Tibial nerve (tissue), 4 donors: ENCODE data around the gene UCP2. TPM values are rescaled to one million over a fixed set of nuclear protein-coding genes. Genes with fewer than 3 reads are reported as not detected.
"Not testable (repeated sequence)": the region's sequence is repeated elsewhere in the genome, so short reads cannot be mapped to it uniquely, and the experiment has no call there.

Experiments
- DNase-seq, 2 donors: peaks; one replicate each; pipeline ENCODE4 v3.0.0-alpha.2; 2019; ENCODE audit warnings: low spot score in 2 of 2
- H3K27ac ChIP-seq, 4 donors: fragments of 200-600 bp; sonication (generic) in 3 of 4; one replicate each; pipeline ENCODE4 v1.5.1; 2017 to 2019; ENCODE audit warnings: mild to moderate bottlenecking in 1 of 4
- H3K27me3 ChIP-seq, 2 donors: fragments of 200-600 bp; sonication (generic) in 1 of 2; one replicate each; pipeline versions ENCODE4 v1.5.1 to v1.6.0; 2017 to 2019
- H3K36me3 ChIP-seq, 3 donors: fragments of 200-600 bp; sonication (generic); one replicate each; pipeline ENCODE4 v1.5.1; 2018 to 2019
- H3K4me1 ChIP-seq, 4 donors: fragments of 200-600 bp; sonication (generic) in 3 of 4; one replicate each; pipeline ENCODE4 v1.5.1; 2017 to 2019
- H3K4me3 ChIP-seq, 4 donors: fragments of 200-600 bp; sonication (generic) in 3 of 4; one replicate each; pipeline ENCODE4 v1.5.1; 2017 to 2019; ENCODE audit warnings: mild to moderate bottlenecking in 1 of 4, moderate library complexity in 1 of 4
- H3K9me3 ChIP-seq, 4 donors: fragments of 200-600 bp; sonication (generic) in 3 of 4; one replicate each; pipeline ENCODE4 v1.5.1; 2017 to 2019
- CTCF ChIP-seq, 5 experiments: fragments of 200-600 bp in 3 of 5; fragments of 450-650 bp in 2 of 5; sonication (generic) in 3 of 5; IDR thresholded peaks; one replicate each; pipeline ENCODE4 v1.5.1; 2016 to 2019; ENCODE audit warnings: antibody characterized with exemption in 5 of 5, mild to moderate bottlenecking in 3 of 5, moderate library complexity in 2 of 5
- EP300 ChIP-seq, 2 donors: sonication (generic); formaldehyde crosslinking; IDR thresholded peaks; one replicate each; pipeline ENCODE4 v1.6.1; 2017; ENCODE audit warnings: antibody characterized with exemption in 2 of 2, mild to moderate bottlenecking in 1 of 2
- POLR2A ChIP-seq, 2 donors: fragments of 450-650 bp; IDR thresholded peaks; one replicate each; pipeline ENCODE4 v1.6.1; 2017; ENCODE audit warnings: antibody characterized with exemption in 2 of 2, mild to moderate bottlenecking in 2 of 2, moderate library complexity in 2 of 2
- WGBS, 2 donors: methylation state at CpG; one replicate each; pipeline ENCODE4 v1.1.5; 2018; 5-methylcytosine and 5-hydroxymethylcytosine counted together
- total RNA-seq, 4 donors: library from RNA; depleted of rRNA; stranded (reverse); fragments of >200 nt; gene quantifications; one replicate each; pipeline ENCODE4 v1.1.0, GENCODE V29; 2016

The UCP2 gene
- total RNA-seq, 4 donors from 2014 or later: 18.6 to 60.6 (median 53.0) TPM

DNA sequence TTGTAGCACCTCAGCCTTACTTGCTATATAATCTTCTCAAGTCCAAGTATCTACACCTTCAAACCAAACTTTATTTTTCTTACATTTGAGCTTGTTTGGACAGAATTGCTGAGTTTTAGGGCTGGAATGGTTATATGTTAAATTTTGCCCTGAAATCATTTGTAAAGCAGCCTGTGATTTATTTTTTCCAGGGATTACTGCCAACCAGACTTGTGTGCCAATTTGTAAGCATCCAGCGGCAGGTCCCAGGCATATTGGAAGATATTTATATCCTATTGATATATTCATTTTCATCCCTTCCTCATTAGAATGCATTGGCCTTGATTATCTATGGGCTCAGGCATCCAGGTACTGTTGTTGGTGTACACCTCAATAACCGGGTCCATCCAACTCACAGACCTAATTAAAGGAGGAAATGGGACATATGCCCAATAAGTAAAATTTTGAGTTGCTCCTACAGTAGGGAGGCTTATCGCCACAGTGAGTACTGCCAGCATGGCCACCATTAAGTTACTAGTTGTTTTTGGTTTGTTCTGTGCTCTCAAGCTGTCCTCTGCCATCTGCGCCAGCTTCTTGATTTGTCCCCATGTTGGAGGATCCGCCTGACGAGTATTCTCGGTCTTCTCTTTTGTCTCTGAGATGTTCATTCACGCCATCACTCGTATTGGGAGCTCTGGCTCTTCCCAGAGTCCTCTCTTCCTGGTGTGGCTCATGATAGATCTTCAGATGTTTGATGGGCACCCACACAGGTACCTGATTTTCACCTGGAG is 41.7 kb downstream of the UCP2 start:
- H3K9me3 ChIP-seq: no peaks in the 10 kb centered on the region
- H3K27ac ChIP-seq: no peak overlapping the region
- peaks cover 0 to 4% (median 0%) of the 10 kb centered on the region in 3 donors for H3K36me3 ChIP-seq
- no peak overlapping the region for H3K4me3 ChIP-seq
- DNase-seq: no peak
- TF ChIP-seq EP300 (IDR thresholded peaks at IDR 0.05): no peak
- TF ChIP-seq POLR2A (IDR thresholded peaks at IDR 0.05): no peak
- 93% methylated on average over 9 of the region's 9 CpGs for WGBS, 2 donors
- no peaks in the 10 kb centered on the region for H3K27me3 ChIP-seq
- peaks cover 0 to 14% (median 2%) of the 10 kb centered on the region in 4 donors for H3K4me1 ChIP-seq

GRCh38 chr11:73939096-73939495 is 43.5 kb downstream of the UCP2 start:
- Histone ChIP-seq H3K36me3 (peaks cover 0 to 4% (median 0%) of the 10 kb centered on the region in 3 donors), H3K4me3 (no peak overlapping the region), H3K9me3 (no peaks in the 10 kb centered on the region), H3K27me3 (no peaks in the 10 kb centered on the region), H3K4me1 (peaks cover 0 to 8% (median 2%) of the 10 kb centered on the region in 4 donors), H3K27ac (no peak overlapping the region)
- TF ChIP-seq CTCF (IDR thresholded peaks at IDR 0.05) (no peak), POLR2A (IDR thresholded peaks at IDR 0.05) (no peak), EP300 (IDR thresholded peaks at IDR 0.05) (no peak)
- 63 to 67% methylated on average over 4 of the region's 4 CpGs for WGBS, 2 donors
- DNase-seq: no peak

GRCh38 chr11:73936047-73936446 is 46.6 kb downstream of the UCP2 start:
- not testable (repeated sequence) for H3K27ac ChIP-seq, H3K9me3 ChIP-seq, H3K4me3 ChIP-seq, H3K4me1 ChIP-seq, H3K27me3 ChIP-seq, DNase-seq
- WGBS, 2 donors: 87% methylated on average over 3 to 5 of the region's 25 CpGs
- peaks cover 0 to 27% (median 0%) of the 10 kb centered on the region in 3 donors for H3K36me3 ChIP-seq

- Histone ChIP-seq H3K4me3 (no peak overlapping the region), H3K36me3 (peaks cover 0 to 54% (median 0%) of the 10 kb centered on the region in 3 donors), H3K27me3 (no peaks in the 10 kb centered on the region), H3K27ac (no peak overlapping the region), H3K9me3 (no peaks in the 10 kb centered on the region), H3K4me1 (no peaks in the 10 kb centered on the region)
- TF ChIP-seq EP300 (IDR thresholded peaks at IDR 0.05) (no peak), CTCF (IDR thresholded peaks at IDR 0.05) (no peak), POLR2A (IDR thresholded peaks at IDR 0.05) (no peak)
- no peak for DNase-seq
- WGBS, 2 donors: 90 to 91% methylated on average over 7 of the region's 7 CpGs
Observed at GRCh38 chr11:73932781-73933180, 49.9 kb downstream of the UCP2 start.

DNA sequence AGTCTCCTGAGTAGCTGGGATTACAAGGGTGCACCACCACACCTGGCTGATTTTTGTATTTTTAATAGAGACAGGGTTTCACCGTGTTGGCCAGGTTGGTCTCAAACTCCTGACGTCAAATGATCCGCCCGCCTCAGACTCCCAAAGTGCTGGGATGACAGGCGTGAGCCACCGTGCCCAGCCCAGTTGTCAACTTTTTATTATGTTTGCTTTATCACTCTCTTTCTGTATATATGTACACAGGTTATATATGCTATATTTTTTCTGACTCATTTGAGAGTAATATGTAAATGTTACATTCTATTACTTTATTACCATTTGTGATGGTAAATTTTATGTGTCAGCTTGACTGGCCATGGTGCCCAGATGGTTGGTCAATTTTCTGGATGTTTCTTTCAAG is 50.7 kb downstream of the UCP2 start:
- TF ChIP-seq POLR2A (IDR thresholded peaks at IDR 0.05): no peak
- TF ChIP-seq EP300 (IDR thresholded peaks at IDR 0.05): no peak
- TF ChIP-seq CTCF (IDR thresholded peaks at IDR 0.05): no peak
- H3K4me1 ChIP-seq: no peaks in the 10 kb centered on the region
- no peak overlapping the region for H3K4me3 ChIP-seq
- H3K9me3 ChIP-seq: no peaks in the 10 kb centered on the region
- 93% methylated on average over 6 of the region's 6 CpGs for WGBS, 2 donors
- peaks cover 0 to 60% (median 8%) of the 10 kb centered on the region in 3 donors for H3K36me3 ChIP-seq
- no peaks in the 10 kb centered on the region for H3K27me3 ChIP-seq
- no peak overlapping the region for H3K27ac ChIP-seq
- DNase-seq: no peak

GRCh38 chr11:73931039-73931645 is 51.5 kb downstream of the UCP2 start:
- no peaks in the 10 kb centered on the region for H3K27me3 ChIP-seq
- H3K9me3 ChIP-seq: no peaks in the 10 kb centered on the region
- no peak for DNase-seq
- no peaks in the 10 kb centered on the region for H3K4me1 ChIP-seq
- TF ChIP-seq POLR2A (IDR thresholded peaks at IDR 0.05): no peak
- TF ChIP-seq CTCF (IDR thresholded peaks at IDR 0.05): peak in 4 of 5 experiments; percentile 15 to 32 (median 21)
- H3K36me3 ChIP-seq: peaks cover 0 to 67% (median 8%) of the 10 kb centered on the region in 3 donors
- H3K27ac ChIP-seq: no peak overlapping the region
- H3K4me3 ChIP-seq: no peak overlapping the region
- 48 to 61% methylated on average over 7 of the region's 7 CpGs for WGBS, 2 donors
